Endometrial microvascular endothelial cells (primary cell): ENCODE measurements around the gene PLEKHA8. TPM values are rescaled to one million over a fixed set of nuclear protein-coding genes. Genes with fewer than 3 reads are reported as not detected.
"Not testable (repeated sequence)": the region's sequence is repeated elsewhere in the genome, so short reads cannot be mapped to it uniquely, and the experiment has no call there.

ENCODE experiments used
- in situ Hi-C: cut with HindIII; loops from 2 replicates; pipeline ENCODE4 v1.10.0; 2017; ENCODE audit warnings: low sequenced_read_pairs, low pct_unique_long_range_greater_than_20kb; ENCODE audit errors: inconsistent ontology term
- total RNA-seq: library from RNA; depleted of rRNA; stranded (reverse); fragments of >200 nt; gene quantifications from one replicate; pipeline ENCODE4 v1.2.3, GENCODE V29; 2015; ENCODE audit errors: inconsistent ontology term

Gene PLEKHA8
- total RNA-seq, 1 donor from 2014 or later, result 7.0 TPM

GRCh38 chr7:30048582-30048981 lies 20.4 kb downstream of the PLEKHA8 start:
- in situ Hi-C loops, result no loop called here

GRCh38 chr7:30049173-30049572 lies 21.0 kb downstream of the PLEKHA8 start:
- in situ Hi-C loops, result no loop called here

GRCh38 chr7:30053068-30053467 lies 24.9 kb downstream of the PLEKHA8 start:
- in situ Hi-C loops, result no loop called here

DNA sequence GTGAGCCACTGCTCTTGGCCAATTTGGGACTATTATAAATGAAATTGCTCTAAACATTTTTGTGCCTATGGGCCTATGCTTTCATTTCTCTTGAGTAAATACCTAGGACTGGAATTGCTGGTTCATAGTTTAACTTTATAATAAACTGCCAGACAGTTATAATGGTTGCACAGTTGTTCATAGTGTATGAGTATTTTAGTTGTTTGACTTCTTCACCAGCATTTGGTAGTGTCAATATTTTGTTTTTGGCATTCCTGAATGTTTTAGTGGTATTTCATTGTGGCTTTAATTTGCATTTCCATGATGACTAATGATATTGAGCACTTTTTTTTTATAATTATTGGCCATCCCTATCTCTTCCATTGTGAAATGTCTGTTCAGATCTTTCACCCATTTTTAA lies 29.5 kb downstream of the PLEKHA8 start:
- in situ Hi-C loops, result no loop called here

- in situ Hi-C loops, result not testable (repeated sequence)
Measured at GRCh38 chr7:30061786-30062185, 33.6 kb downstream of the PLEKHA8 start.

DNA sequence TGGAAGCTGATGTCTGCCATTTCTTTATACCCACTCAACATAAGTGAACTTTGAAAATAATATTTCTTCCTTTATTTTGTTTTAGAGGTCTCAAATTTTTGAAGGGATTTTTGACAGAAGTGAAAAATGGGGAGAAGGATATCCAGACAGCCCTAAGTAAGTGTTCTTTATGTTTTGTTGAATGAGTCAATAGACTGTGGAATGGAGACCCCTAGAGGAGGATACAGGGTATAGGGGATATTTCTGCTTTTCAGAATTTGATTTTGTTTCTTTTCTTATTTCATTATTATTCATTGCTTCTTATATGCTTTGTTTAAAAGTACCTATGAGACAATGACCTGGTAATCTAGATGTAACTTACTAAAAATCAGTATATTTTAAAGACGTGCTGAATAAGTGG lies 34.4 kb downstream of the PLEKHA8 start:
- in situ Hi-C loops, result no loop called here

DNA sequence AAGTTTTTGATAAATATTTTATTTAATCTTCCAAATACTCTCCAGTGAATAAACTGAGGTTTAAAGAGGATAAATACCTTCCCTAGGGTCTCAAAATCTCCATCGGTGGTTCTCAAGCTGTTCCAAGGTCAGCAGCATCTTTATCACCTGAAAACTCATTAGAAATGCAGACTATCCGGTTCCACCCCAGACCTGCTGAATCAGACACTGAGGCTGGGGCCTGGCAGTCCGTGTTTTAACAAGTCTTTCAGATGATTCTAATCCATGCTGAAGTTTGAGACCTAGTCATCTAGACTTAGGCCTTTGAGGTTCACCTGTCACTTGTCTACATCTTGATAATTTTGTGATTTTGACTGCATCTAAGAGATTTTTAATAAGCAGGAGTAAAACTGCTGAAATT lies 37.5 kb downstream of the PLEKHA8 start:
- in situ Hi-C loops, result no loop called here

DNA sequence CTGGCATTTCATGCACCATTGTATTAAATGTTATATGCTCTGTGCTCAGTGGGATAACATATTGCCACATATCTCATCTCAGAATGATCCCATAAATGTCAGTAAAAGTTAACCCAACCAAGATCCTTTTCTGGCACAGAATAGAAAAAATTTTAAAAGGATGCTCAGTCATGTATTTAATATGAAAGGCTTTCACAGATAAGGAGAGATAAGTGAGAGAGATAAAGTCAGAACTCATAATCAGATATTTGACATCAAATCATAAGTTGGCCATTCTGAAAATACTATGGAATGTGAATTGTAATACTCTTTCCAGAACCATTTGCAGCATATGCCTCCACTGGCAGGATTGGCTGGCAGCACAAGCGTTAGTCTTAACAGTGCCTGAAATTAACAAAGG lies 38.5 kb downstream of the PLEKHA8 start:
- in situ Hi-C loops, result no loop called here

GRCh38 chr7:30068117-30068516 lies 39.9 kb downstream of the PLEKHA8 start:
- in situ Hi-C loops, result no loop called here

DNA sequence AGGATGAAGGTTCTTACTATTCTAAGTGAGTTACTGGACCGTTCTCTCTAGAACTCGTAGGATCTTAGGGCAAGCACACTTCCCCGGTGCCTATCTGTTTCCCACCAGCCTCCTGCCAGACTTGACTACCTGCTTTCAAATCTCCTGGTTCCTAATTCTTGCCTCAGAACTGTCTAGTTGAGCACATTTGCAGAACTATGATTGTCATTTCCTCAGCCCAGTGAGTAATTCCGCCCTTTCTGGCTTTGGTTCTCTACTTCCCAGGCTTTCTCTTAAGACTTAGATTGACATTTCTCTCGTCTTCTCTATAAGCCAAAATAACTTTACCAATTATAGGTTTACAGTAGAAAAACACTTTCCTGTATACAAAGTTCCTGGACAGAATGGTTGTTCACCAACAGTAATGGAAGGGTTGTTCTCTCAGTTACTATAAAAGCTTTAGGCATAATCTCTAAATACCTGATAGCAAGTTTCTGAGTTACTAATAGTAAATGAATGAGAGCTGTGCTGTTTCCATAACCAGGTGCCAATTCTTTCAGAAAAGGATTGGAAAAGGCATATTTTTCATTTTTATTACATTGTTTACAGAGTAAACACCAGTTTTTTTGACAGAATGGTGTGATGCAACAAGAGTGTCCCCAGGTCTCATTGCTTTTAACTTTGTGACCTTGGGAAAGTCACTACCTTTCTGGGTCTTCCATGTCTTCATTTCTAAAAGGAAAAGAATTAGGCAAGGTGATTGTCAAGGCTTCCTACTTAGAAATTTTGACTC lies 41.1 kb downstream of the PLEKHA8 start:
- in situ Hi-C loops, result no loop called here

- in situ Hi-C loops, result no loop called here
Measured at GRCh38 chr7:30070052-30070451, 41.8 kb downstream of the PLEKHA8 start.

DNA sequence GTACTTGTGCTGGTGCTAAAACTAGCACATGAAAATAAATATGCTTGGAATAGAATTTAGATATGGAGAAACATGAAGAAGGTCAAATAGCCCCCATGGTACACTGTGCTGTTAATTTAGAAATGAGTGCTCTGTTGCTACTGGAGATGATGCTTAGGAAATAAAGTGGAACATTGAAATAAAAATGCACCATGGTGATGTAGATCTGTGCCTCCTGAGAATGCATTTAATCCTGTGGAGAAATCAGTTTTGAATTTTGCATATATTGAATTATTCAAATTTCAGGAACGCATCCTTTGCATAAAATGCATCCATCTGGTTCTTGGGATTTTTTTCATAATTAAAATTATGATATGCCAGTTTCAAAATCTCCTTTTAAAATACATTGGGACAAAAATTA lies 44.5 kb downstream of the PLEKHA8 start:
- in situ Hi-C loops, result no loop called here

- in situ Hi-C loops, result no loop called here
Measured at GRCh38 chr7:30074422-30075030, 46.3 kb downstream of the PLEKHA8 start.

GRCh38 chr7:30076411-30076810 lies 48.2 kb downstream of the PLEKHA8 start:
- in situ Hi-C loops, result no loop called here

DNA sequence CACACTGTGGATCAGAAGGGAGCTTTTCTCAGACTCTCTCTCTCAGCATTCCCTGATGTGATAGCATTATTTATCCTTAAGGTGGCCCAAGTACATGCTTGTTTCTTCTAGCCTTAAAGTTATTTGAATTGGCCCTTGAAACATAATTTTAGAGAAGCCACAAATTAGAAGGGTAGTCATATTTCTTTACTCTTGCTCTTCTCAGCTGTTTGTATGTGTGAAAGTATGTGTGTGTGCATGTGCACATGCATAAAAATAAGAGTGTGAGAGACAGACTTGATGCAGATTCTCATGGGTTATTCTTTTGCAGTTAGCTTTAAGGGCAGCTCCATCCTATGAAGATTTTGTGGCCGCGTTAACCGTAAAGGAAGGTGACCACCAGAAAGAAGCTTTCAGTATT lies 50.1 kb downstream of the PLEKHA8 start:
- in situ Hi-C loops, result no loop called here

DNA sequence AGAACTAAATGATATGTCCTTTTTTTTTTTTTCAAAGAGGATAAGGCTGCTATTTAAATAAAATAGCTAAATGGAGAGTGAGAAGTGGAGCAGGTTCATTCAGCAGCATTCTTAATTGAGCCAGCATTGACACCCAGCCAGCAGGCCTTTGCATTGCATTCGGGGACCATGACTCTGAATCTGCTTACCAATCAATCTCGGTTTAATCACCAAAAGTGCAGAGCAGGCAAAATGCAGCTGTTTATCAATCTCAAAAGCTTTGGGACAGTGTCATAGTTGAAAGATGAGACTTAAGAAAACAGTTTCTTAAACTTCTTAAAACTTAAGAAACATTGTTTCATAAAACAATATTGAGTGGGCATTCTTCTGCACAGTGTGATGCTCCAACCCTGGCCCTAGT lies 51.7 kb downstream of the PLEKHA8 start:
- in situ Hi-C loops, result no loop called here

- in situ Hi-C loops, result no loop called here
Measured at GRCh38 chr7:30080818-30081217, 52.6 kb downstream of the PLEKHA8 start.

- in situ Hi-C loops, result no loop called here
Measured at GRCh38 chr7:30082686-30083085, 54.5 kb downstream of the PLEKHA8 start.

- in situ Hi-C loops, result no loop called here
Measured at GRCh38 chr7:30083334-30083733, 55.1 kb downstream of the PLEKHA8 start.

- in situ Hi-C loops, result no loop called here
Measured at GRCh38 chr7:30084212-30084611, 56.0 kb downstream of the PLEKHA8 start.

- in situ Hi-C loops, result no loop called here
Measured at GRCh38 chr7:30086529-30086928, 58.3 kb downstream of the PLEKHA8 start.
